ENCODE data around the gene TSLP.

Gene TSLP

GRCh38 chr5:111071413-111071812 is at the start of gene TSLP:
Gene TSLP (plus strand): TSS chr5:111071713. CDS start chr5:111071891, 178 bp downstream.
- DNase-seq: no peak

GRCh38 chr5:111022301-111022700 is 49.2 kb upstream of the TSLP start:
- no peak for DNase-seq

GRCh38 chr5:111028865-111029264 is 42.6 kb upstream of the TSLP start:
- no peak for DNase-seq

- DNase-seq: no peak
Observed at GRCh38 chr5:111043712-111044506, 27.6 kb upstream of the TSLP start.

- no peak for DNase-seq
Observed at GRCh38 chr5:111058064-111058463, 13.4 kb upstream of the TSLP start.

- no peak for DNase-seq
Observed at GRCh38 chr5:111060169-111060568, 11.3 kb upstream of the TSLP start.

- no peak for DNase-seq
Observed at GRCh38 chr5:111061618-111062017, 9.9 kb upstream of the TSLP start.

- no peak for DNase-seq
Observed at GRCh38 chr5:111063709-111064322, 7.7 kb upstream of the TSLP start.

GRCh38 chr5:111066261-111066938 is 5.1 kb upstream of the TSLP start:
- no peak for DNase-seq

GRCh38 chr5:111068213-111068612 is 3.3 kb upstream of the TSLP start:
- no peak for DNase-seq

GRCh38 chr5:111069839-111070238 is 1.7 kb upstream of the TSLP start:
- DNase-seq: no peak

GRCh38 chr5:111070272-111071134 is 1.0 kb upstream of the TSLP start:
- DNase-seq: no peak

GRCh38 chr5:111072949-111073682 is 1.6 kb downstream of the TSLP start:
- DNase-seq: peak; percentile 30

- DNase-seq: no peak
Observed at GRCh38 chr5:111074244-111074643, 2.7 kb downstream of the TSLP start.

GRCh38 chr5:111075520-111075919 is 4.0 kb downstream of the TSLP start:
- no peak for DNase-seq

- DNase-seq: no peak
Observed at GRCh38 chr5:111076091-111076490, 4.6 kb downstream of the TSLP start.

GRCh38 chr5:111077678-111078077 is 6.2 kb downstream of the TSLP start:
- no peak for DNase-seq

GRCh38 chr5:111079846-111080245 is 8.3 kb downstream of the TSLP start:
- no peak for DNase-seq

- no peak for DNase-seq
Observed at GRCh38 chr5:111083323-111083722, 11.8 kb downstream of the TSLP start.

GRCh38 chr5:111092062-111092853 is 20.7 kb downstream of the TSLP start, which contains the start of gene WDR36:
Gene WDR36 (plus strand): TSS chr5:111092348. CDS start chr5:111092457, 109 bp downstream.
- peak; percentile 77 for DNase-seq

GRCh38 chr5:111095982-111096381 is 24.5 kb downstream of the TSLP start:
- DNase-seq: no peak

All from DMS79 treated with DMSO at 0.1 percent for 48 hours (cell line).